GM21423 (cell line): ENCODE data around the gene MID1IP1.

Experiments used
- ATAC-seq: cut with Tn5 transposase; IDR thresholded peaks from one replicate; pipeline ENCODE4 v1.9.1; 2021; ENCODE audit warnings: mild to moderate bottlenecking, moderate library complexity; ENCODE audit not compliant: unreplicated experiment

Gene MID1IP1, protein sequence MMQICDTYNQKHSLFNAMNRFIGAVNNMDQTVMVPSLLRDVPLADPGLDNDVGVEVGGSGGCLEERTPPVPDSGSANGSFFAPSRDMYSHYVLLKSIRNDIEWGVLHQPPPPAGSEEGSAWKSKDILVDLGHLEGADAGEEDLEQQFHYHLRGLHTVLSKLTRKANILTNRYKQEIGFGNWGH

DNA sequence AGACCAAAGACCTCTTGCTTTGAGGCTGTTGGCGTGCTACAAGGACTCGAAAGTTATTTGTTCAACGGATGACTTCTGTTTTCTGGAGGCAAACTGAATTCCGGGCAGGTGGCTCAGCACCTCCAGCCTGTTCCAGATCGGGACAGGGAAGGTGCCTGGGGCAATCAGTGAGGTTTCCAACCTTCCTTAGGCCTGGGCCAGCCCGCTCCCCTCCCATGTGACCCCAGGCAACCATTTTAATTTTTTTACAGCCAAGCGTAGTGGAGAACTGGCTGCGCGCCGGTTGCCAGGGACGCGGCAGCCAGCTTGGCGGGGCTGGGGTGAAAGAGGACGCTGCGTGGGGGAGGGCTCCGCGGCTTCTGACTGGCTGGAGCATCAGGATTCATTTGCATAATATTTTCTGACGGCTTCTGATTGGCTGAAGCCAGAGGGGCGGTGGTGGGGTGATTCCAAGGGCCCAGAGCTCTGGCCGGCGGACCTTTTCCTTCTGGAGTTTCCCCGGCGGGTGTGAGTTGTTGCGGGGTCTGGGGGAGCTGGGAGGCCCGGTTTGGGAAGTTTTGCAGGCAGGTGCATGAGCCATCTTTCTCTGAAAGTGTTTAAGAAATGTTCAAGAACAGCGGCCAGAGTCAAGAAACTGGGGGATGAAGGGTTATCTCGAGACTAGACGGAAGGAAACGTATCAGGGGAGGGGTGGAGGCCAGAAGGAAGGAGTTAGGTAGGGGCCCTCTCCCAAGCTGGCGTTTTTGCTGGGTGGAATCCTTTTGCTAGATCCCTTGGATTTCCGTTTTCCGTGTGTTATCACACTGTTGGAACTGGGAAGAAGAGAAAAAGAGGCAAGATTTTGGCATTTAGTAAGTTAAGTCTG lies at the start of gene MID1IP1:
Gene MID1IP1, plus strand, starts transcription at position 479 of the 865 bp plus-strand sequence. CDS start 3,488 bp downstream, outside the sequence.
- peak; percentile 43 for ATAC-seq

- ATAC-seq, result no peak
These were observed 47.0 kb upstream of the MID1IP1 start for GRCh38 chrX:38754102-38754790.

GRCh38 chrX:38754818-38755718 lies 46.2 kb upstream of the MID1IP1 start:
- no peak for ATAC-seq

GRCh38 chrX:38760883-38761282 lies 40.4 kb upstream of the MID1IP1 start:
- ATAC-seq, result no peak

DNA sequence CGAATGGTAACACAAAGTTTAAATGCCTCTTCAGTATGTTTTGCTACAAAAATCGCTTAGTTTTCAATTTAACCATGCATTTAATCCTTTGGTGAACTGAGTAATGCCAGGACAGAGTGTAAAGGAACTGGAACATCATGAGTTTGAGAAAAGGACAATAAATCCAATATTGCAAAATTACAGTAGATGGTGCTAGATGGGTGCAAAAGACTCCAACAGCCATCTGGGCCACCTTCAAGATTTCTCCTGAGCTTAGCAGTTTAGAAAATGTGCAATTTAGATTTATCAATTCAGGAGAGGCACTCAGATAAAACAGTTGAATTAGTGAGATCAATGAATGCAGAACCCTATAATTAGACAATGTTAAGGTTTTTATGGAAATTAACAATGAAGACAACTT lies 33.2 kb upstream of the MID1IP1 start:
- no peak for ATAC-seq

- no peak for ATAC-seq
These were observed 31.1 kb upstream of the MID1IP1 start for GRCh38 chrX:38770152-38770551.

DNA sequence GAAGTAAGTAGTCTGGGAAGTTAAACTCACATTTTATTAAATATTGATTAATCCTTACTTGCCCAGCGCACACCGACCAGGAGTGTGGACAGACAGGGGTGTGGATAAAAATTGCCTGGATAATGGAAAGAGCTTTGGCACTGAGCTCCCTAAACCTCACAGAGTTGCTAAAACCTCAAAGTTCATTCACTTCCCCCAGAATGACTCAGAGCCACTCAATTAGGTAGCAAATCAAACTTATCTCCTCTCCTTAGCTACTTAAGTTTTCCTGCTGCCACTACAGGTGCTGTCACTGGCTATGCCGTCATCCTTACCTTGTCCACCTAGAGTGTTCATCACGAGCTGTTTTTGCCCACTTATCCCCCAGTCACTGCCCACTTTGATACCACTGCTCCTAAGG lies 27.0 kb upstream of the MID1IP1 start:
- no peak for ATAC-seq

DNA sequence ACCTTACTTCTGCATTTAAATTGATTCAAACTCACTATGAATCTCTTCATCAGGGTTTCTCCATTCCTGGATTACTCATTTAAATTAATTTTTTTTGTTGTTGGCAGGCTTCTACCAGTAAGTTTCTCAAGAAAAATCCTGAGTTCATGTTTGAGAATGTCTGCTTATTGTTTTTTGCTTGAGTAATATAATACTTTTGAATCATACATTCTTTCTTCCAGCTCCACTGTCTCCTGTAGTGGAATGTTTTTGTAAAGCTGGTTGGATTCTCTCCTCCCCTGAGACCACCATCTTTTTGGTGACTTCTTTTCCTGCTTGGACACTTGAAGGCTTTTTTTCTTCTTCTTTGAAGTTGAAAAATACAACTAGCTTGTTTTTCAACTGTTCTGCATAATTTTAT lies 4.3 kb upstream of the MID1IP1 start:
- no peak for ATAC-seq

GRCh38 chrX:38798956-38799355 lies 2.3 kb upstream of the MID1IP1 start:
- no peak for ATAC-seq

GRCh38 chrX:38799995-38800580 lies 1.2 kb upstream of the MID1IP1 start:
- no peak for ATAC-seq

GRCh38 chrX:38803243-38803587 lies 2.0 kb downstream of the MID1IP1 start:
- no peak for ATAC-seq

- peak; percentile 53 for ATAC-seq
These were observed 2.6 kb downstream of the MID1IP1 start for GRCh38 chrX:38803588-38804431.

DNA sequence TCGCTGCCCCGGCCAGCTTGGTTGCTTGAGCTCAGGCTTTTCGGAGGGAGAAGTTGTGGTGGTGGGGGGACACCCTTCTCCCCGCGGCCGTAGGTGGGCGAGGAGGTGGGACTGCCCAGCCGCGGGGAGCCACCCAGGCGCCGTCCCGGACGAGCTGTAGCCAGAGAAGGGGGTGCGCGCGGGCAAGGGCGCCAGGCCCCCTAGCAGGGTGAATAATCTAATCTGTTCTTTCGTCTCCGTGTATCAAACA lies 3.1 kb downstream of the MID1IP1 start:
- ATAC-seq, result peak; percentile 0

- no peak for ATAC-seq
These were observed 3.6 kb downstream of the MID1IP1 start for GRCh38 chrX:38804682-38805431.

- no peak for ATAC-seq
These were observed 4.5 kb downstream of the MID1IP1 start for GRCh38 chrX:38805432-38806389.

DNA sequence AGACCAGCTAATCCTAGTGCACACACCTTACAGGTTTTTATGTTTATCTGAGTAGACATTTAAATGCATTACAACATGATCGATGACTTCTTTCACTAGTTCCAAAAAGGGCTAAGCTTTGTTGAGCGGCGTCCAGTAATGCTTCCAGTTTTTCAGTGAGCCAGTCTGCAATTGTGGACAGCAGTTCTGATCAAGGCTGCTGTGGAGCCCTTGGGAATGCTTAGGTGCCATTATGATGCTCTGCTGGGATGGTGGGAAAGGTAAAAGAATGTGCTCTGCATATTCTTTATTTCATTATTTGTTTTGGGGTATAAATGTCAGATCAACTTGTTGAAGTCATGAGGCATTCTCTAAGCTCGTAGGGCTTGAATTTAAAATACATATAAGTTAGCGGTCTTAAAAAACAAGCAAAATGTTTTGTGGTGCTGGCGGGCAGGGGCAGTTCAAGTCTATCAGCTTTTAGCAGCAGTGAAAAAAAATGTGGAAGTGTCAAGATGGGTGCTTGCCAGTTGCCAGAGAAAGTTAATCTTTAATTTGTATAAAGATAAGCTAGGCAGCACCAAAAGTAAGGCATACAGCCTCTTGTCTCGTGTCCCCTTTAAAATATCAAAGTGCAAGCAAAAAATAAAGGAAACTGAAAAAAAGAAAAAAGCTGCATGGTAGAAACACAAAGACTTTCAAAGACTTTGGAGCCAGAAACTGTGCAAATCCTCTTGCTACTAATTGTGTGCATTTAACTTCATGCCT lies 5.8 kb downstream of the MID1IP1 start:
- no peak for ATAC-seq

- no peak for ATAC-seq
These were observed 6.6 kb downstream of the MID1IP1 start for GRCh38 chrX:38807873-38808272.
